B cell (primary cell): Measurements from ENCODE around the gene ADH4.
"Not testable (repeated sequence)": the region's sequence is repeated elsewhere in the genome, so short reads cannot be mapped to it uniquely, and the experiment has no call there.

Experiments used
- EZH2 ChIP-seq: IDR thresholded peaks from 2 replicates; pipeline ENCODE4 v1.6.1; 2012; ENCODE audit warnings: borderline replicate concordance, low read depth, mild to moderate bottlenecking, moderate library complexity, low read length; ENCODE audit not compliant: insufficient read depth, poor library complexity, severe bottlenecking
- TF ChIP-seq, protein P1 (sequence below): fragments of 200-600 bp; IDR thresholded peaks from one replicate; pipeline ENCODE4 v1.8.0; 2022; ENCODE audit warnings: antibody characterized with exemption, mild to moderate bottlenecking

DNA sequence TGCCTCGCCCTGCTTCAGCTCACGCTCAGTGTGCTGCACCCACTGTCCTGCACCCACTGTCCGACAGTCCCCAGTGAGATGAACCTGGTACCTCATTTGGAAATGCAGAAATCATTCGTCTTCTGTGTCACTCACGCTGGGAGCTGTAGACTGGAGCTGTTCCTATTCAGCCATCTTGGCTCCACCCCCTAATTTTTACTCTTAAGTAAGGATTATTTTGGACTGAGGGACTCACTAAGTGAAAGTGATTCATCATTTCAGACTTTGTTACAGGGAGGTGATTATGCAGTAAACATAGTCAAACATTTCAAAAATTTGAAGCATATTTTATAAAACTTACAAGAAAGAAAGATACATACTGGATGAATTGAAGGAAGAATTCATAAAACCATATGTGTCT, 44.3 kb downstream of the ADH4 start:
- TF ChIP-seq EZH2, result not testable (repeated sequence)
- TF ChIP-seq, protein P1, sequence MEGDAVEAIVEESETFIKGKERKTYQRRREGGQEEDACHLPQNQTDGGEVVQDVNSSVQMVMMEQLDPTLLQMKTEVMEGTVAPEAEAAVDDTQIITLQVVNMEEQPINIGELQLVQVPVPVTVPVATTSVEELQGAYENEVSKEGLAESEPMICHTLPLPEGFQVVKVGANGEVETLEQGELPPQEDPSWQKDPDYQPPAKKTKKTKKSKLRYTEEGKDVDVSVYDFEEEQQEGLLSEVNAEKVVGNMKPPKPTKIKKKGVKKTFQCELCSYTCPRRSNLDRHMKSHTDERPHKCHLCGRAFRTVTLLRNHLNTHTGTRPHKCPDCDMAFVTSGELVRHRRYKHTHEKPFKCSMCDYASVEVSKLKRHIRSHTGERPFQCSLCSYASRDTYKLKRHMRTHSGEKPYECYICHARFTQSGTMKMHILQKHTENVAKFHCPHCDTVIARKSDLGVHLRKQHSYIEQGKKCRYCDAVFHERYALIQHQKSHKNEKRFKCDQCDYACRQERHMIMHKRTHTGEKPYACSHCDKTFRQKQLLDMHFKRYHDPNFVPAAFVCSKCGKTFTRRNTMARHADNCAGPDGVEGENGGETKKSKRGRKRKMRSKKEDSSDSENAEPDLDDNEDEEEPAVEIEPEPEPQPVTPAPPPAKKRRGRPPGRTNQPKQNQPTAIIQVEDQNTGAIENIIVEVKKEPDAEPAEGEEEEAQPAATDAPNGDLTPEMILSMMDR, result not testable (repeated sequence)
